RKO (cell line): ENCODE data around the gene B3GNT5.

Source experiments
- DNase-seq: peaks from one replicate; pipeline ENCODE4 v3.0.0-alpha.2; 2016; ENCODE audit warnings: low spot score

The B3GNT5 gene

GRCh38 chr3:183293966-183294365, 40.9 kb downstream of the B3GNT5 start:
- no peak for DNase-seq

GRCh38 chr3:183295211-183295610, 42.2 kb downstream of the B3GNT5 start:
- DNase-seq = no peak

- DNase-seq = no peak
Measured at GRCh38 chr3:183296944-183297343, 43.9 kb downstream of the B3GNT5 start.

GRCh38 chr3:183298701-183299153, 45.7 kb downstream of the B3GNT5 start:
- DNase-seq = peak; percentile 36

GRCh38 chr3:183299976-183300375, 46.9 kb downstream of the B3GNT5 start:
- DNase-seq = no peak

- DNase-seq = no peak
Measured at GRCh38 chr3:183300996-183301562, 48.0 kb downstream of the B3GNT5 start.

GRCh38 chr3:183301937-183302580, 49.0 kb downstream of the B3GNT5 start:
- no peak for DNase-seq

GRCh38 chr3:183303690-183304089, 50.6 kb downstream of the B3GNT5 start:
- no peak for DNase-seq

- peak; percentile 58 for DNase-seq
Measured at GRCh38 chr3:183306798-183307671, 54.0 kb downstream of the B3GNT5 start.

GRCh38 chr3:183307749-183308148, 54.7 kb downstream of the B3GNT5 start:
- DNase-seq = no peak

GRCh38 chr3:183308751-183309150, 55.7 kb downstream of the B3GNT5 start:
- no peak for DNase-seq

- no peak for DNase-seq
Measured at GRCh38 chr3:183309276-183309675, 56.2 kb downstream of the B3GNT5 start.

GRCh38 chr3:183310936-183311335, 57.9 kb downstream of the B3GNT5 start:
- no peak for DNase-seq

GRCh38 chr3:183312433-183312832, 59.4 kb downstream of the B3GNT5 start:
- DNase-seq = no peak

- no peak for DNase-seq
Measured at GRCh38 chr3:183313351-183313750, 60.3 kb downstream of the B3GNT5 start.

GRCh38 chr3:183313764-183314163, 60.7 kb downstream of the B3GNT5 start:
- no peak for DNase-seq

- DNase-seq = no peak
Measured at GRCh38 chr3:183315739-183316138, 62.7 kb downstream of the B3GNT5 start.

- no peak for DNase-seq
Measured at GRCh38 chr3:183317271-183317670, 64.2 kb downstream of the B3GNT5 start.

GRCh38 chr3:183317886-183318865, 65.1 kb downstream of the B3GNT5 start:
- DNase-seq = no peak

- DNase-seq = no peak
Measured at GRCh38 chr3:183318877-183319276, 65.8 kb downstream of the B3GNT5 start.

- DNase-seq = no peak
Measured at GRCh38 chr3:183319371-183319770, 66.3 kb downstream of the B3GNT5 start.
